Upper lobe of left lung (tissue), 4 donors: ENCODE data around the gene KRTCAP2.

Source experiments
- CTCF ChIP-seq, 6 experiments: fragments of 450-650 bp in 4 of 6; fragments of 200-600 bp in 2 of 6; sonication (generic) in 2 of 6; IDR thresholded peaks; one replicate each; pipeline ENCODE4 v1.5.1; 2016 to 2019; ENCODE audit warnings: antibody characterized with exemption in 6 of 6
- EP300 ChIP-seq, 4 donors: sonication (generic); formaldehyde crosslinking; IDR thresholded peaks; one replicate each; pipeline ENCODE4 v1.5.1; 2017; ENCODE audit warnings: antibody characterized with exemption in 4 of 4, control low read depth in 2 of 4
- POLR2A ChIP-seq, 4 donors: fragments of 450-650 bp; IDR thresholded peaks; one replicate each; pipeline ENCODE4 v1.5.1; 2016 to 2017; ENCODE audit warnings: antibody characterized with exemption in 4 of 4, mild to moderate bottlenecking in 2 of 4
- POLR2AphosphoS5 ChIP-seq, 2 donors: sonication (generic); formaldehyde crosslinking; IDR thresholded peaks; one replicate each; pipeline ENCODE4 v1.5.1; 2017; ENCODE audit warnings: antibody characterized with exemption in 2 of 2

GRCh38 chr1:155127967-155128754, 44.9 kb downstream of the KRTCAP2 start:
- TF ChIP-seq POLR2AphosphoS5 (IDR thresholded peaks at IDR 0.05): no peak
- TF ChIP-seq CTCF (IDR thresholded peaks at IDR 0.05): no peak
- TF ChIP-seq POLR2A (IDR thresholded peaks at IDR 0.05): peak in 1 of 4 donors; percentile 73
- no peak for TF ChIP-seq EP300 (IDR thresholded peaks at IDR 0.05)
